DMS 273 treated with DMSO at 0.1 percent for 48 hours (cell line): ENCODE data around the gene FNBP1.

Experiments used
- DNase-seq: peaks from one replicate; lab custom pipeline; 2025; lab: John Stamatoyannopoulos, UW

The FNBP1 gene

DNA sequence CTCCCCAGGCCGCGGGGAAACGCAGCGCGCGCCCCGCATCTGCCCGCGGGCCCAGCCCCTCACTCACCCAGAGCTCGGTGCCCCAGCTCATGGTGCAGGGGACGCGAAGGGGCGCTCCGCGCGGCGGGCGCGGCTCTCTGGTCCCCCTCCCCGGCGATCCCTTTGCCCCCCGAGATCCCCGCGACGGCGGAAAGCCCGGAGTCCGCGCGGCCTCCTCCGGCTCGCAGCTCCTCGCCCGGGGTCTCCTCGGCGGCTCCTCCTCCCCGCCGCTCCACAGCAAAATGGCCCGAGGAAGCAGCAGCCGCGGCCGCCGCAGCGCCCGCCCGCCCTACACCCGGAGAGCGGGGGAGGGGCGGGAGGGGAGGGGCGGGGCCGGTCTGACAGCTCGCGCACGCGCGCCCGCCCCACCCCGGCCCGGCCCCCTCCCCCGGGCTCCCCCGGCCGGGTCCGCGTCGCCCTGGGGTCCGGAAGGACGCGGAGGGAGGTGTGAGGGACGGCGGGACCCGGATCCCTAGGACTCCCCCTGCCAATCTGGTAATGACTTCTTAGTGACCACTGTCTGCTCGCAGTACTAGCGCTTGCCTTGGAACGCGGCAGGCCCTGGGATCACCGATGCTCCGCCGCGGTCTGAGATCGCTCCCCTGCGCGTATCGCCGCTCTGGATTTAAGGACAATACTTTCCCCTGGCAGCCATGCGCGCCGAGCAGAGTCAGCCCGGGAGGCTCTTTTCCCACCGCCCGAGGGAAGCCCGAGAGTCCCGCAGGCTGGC, at the start of gene FNBP1:
FNBP1 (minus strand) TSS at position 305 of the 769 bp plus-strand sequence; CDS start at position 91, 214 bp downstream.
- DNase-seq: peak; percentile 19

DNA sequence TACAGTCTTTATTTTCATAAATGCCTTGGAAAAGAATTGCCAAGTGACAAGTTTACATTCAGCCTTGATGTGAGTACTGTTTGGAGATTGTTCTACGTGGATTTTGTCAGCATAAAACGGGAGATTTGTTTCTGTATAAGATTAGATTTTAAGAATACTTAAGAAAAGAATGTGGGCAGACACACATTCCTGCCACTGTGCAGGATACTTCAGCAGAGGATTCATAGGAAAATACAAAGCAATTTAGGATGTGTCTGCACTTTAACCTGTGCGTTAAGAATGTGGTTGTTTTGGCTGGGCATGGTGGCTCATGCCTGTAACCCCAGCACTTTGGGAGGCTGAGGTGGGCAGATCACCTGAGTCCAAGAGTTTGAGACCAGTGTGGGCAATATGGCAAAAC, 47.9 kb upstream of the FNBP1 start:
- no peak for DNase-seq

GRCh38 chr9:130089141-130089540, 46.2 kb upstream of the FNBP1 start:
- no peak for DNase-seq

- no peak for DNase-seq
Measured at GRCh38 chr9:130088051-130088450, 45.1 kb upstream of the FNBP1 start.

DNA sequence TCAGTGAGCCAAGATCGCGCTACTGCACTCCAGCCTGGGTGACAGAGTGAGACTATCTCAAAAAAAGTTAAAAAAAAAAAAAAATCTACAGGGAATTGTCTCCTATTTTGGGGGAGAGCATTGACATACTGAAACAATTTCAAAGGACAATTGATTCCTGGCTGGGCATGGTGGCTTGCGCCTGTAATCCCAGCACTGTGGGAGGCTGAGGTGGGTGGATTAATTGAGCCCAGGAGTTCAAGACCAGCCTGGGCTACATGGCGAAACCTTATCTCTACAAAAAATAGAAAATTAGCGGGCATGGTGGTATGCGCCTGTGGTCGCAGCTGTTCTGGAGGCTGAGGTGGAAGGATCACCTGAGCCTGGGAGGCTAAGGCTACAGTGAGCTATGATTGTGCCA, 41.3 kb upstream of the FNBP1 start:
- no peak for DNase-seq

- DNase-seq: no peak
Measured at GRCh38 chr9:130078547-130078946, 35.6 kb upstream of the FNBP1 start.

DNA sequence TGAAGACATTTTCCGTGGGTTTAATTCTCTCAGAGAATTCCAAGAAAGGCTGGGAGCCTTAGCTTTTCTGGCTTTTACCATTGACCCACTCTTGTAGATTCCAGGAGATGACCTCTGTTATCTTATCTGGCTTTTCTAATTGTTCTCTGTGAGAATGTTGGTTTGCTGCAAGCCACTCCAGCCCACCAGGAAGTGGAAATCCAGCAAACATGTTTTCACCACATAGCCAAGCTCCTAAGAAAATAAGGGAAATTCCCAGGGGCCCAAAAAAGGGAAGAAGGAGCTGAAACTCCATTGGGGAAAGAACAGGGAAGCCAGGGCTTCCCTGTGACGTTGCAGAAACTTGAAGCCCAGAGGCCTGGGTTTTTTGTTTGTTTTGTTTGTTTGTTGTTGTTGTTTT, 30.4 kb upstream of the FNBP1 start:
- no peak for DNase-seq

DNA sequence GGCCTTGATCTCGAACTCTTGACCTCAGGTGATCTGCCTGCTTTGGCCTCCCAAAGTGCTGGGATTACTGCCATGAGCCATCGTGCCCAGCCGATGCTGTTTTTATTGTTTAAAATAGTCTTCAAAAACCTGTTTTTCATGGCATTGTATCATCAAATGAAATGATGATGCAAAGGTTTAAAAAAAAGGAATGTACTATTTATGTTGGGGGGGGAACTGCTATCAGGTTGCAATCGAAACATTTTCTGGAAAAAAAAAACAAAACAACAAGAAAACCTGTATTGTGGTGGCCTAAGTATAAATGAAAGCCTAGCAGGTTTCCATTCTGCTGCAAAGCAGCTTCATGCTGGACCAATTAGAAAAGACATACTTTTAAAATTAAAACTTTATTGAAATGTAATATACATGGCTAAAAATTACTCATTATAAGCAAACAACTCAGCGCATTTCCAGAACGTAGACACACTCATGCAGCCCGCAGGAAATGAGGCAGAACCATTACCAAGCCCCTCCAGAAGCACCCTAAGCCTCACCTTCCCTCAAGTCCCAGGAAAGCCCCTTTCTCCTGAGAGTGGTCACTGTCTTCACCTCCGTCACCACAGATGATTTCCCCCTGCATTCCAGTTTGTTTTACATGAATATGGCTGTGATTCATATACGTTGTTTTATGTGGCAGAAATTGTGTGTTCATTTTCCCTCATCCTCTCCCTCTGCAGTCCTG, 29.7 kb upstream of the FNBP1 start:
- DNase-seq: no peak

DNA sequence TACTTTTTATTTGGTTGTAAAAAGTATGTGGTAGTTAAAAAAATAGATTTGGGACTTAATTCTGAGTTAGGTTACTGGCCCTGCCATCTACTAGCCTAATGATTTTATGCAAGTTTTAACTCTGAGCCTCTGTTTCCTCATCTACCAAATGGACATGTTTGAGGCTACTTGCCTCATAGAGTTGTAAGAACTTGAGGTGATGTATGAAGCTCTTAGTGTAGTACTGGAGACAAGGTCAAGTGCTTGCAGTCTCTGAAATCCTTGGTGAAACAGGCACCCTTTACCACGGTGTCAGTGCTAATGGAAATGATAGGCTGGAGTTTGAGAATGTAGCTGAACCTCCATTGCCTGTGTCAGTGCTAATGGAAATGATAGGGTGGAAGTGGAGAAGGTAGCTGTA, 26.1 kb upstream of the FNBP1 start:
- DNase-seq: no peak

DNA sequence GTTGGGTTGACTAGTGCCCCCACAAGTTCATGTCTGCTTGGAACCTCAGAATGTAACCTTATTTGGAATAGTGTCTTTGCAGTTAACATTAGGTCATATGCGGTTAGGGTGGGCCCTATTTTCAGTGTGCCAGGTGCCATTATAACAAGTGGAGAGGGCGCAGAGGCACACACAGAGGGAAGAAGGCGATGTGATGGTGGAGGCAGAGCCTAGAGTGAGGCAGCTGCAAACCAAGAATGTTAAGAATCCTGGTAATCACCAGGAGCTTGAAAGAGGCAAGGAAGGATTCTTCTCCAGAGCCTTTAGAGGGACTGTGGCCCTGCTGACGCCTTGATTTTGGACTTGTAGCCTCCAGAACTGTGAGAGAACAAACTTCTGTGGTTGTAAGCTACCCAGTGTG, 21.6 kb upstream of the FNBP1 start:
- DNase-seq: no peak

DNA sequence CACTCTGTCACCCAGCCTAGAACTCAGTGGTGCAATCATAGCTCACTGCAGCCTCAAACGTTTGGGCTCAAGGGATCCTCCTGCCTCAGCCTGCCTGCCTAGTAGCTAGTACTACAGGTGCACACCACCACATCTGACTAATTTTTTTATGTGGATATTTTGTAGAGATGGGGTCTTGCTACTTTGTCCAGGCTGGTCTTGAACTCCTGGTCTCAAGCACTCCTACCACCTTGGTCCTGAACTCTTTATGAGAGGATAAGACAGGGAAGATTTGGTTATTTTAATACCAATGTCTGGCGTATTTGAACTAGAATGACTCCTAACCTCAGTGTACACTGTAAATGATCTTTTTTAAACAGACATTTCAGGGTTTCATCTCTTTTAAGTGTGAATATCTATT, 19.8 kb upstream of the FNBP1 start:
- DNase-seq: no peak

GRCh38 chr9:130060296-130060695, 17.3 kb upstream of the FNBP1 start:
- DNase-seq: no peak

- no peak for DNase-seq
Measured at GRCh38 chr9:130058887-130059286, 15.9 kb upstream of the FNBP1 start.

- DNase-seq: no peak
Measured at GRCh38 chr9:130058154-130058553, 15.2 kb upstream of the FNBP1 start.

DNA sequence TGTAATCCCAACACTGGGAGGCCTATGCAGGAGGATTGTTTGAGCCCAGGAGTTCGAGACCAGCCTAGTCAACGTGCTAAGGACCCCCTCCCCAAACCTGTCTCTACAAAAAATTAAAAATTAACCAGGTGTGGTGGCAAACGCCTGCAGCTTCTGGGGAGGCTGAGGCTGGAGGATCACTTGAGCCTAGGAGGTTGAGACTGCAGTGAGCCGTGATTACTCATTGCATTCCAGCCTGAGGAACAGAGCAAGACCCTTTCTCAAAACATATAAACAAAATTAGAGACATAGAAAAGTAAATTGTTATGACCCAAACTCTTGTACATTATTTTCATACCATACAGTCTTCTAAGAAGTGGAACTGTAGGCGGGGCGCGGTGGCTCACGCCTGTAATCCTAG, 11.8 kb upstream of the FNBP1 start:
- DNase-seq: no peak

DNA sequence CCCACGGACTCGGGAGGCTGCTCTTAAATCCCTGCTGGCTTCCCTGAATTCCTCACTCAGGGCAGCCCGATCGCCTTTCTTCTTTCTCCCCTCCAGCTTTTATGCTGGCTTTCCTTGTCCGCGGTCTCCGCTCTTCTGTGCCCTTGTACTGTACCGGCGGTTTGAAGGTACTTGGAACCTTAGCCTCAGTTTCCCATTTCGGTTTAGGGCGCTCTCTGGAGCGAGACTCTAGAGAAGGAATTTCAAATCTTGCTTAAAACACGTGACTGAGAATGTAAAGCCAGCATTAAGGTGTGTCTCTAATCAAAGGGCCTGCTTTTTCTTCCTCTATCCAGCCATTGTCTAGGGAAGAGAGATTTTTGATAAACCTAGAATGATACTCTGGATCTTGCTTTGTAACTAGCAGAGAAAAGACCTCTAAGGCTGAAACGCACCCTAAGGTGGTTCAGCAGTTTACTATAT, 11.4 kb upstream of the FNBP1 start:
- DNase-seq: no peak

GRCh38 chr9:130053504-130054324, 10.7 kb upstream of the FNBP1 start, which contains the start of gene GPR107:
TSS of gene GPR107 (plus strand) at chr9:130053906. CDS start at chr9:130053933, 27 bp downstream.
- no peak for DNase-seq

GRCh38 chr9:130053109-130053503, 10.1 kb upstream of the FNBP1 start:
- no peak for DNase-seq

- DNase-seq: no peak
Measured at GRCh38 chr9:130051855-130052254, 8.9 kb upstream of the FNBP1 start.

GRCh38 chr9:130050462-130050861, 7.5 kb upstream of the FNBP1 start:
- DNase-seq: no peak

- no peak for DNase-seq
Measured at GRCh38 chr9:130049431-130050210, 6.6 kb upstream of the FNBP1 start.
